Keratinocyte (primary cell): ENCODE data around the gene BID. TPM values are rescaled to one million over a fixed set of nuclear protein-coding genes. Genes with fewer than 3 reads are reported as not detected.

Experiments
- DNase-seq: peaks from one replicate; pipeline ENCODE4 v3.0.0-alpha.2; 2011; ENCODE audit warnings: low read depth, missing footprints, low spot score
- FAIRE-seq: peaks from 2 replicates; lab custom pipeline; 2011; peaks lifted over from hg19 to GRCh38; lab: Jason Lieb, UNC
- H2AFZ ChIP-seq: 2 replicates; pipeline ENCODE4 v1.6.0; 2012; ENCODE audit warnings: low read length, control low read depth, inconsistent platforms; ENCODE audit not compliant: control insufficient read depth
- H3K27ac ChIP-seq: 2 replicates; pipeline ENCODE4 v1.5.1; 2011; ENCODE audit warnings: low read length; ENCODE audit not compliant: control insufficient read depth, insufficient read depth
- H3K27me3 ChIP-seq: 3 replicates; pipeline ENCODE4 v1.6.0; 2011; ENCODE audit warnings: low read length; ENCODE audit not compliant: control insufficient read depth, insufficient read depth; ENCODE audit errors: extremely low read depth
- H3K36me3 ChIP-seq, 2 experiments: 2 replicates in 1 of 2; 3 replicates in 1 of 2; pipeline ENCODE4 v1.5.1; 2011; ENCODE audit warnings: low read length in 2 of 2, mild to moderate bottlenecking in 1 of 2; ENCODE audit not compliant: control insufficient read depth in 2 of 2, insufficient read depth in 2 of 2; ENCODE audit errors: extremely low read depth in 1 of 2
- H3K4me1 ChIP-seq: 3 replicates; pipeline ENCODE4 v1.5.1; 2011; ENCODE audit warnings: low read length; ENCODE audit not compliant: control insufficient read depth, insufficient read depth; ENCODE audit errors: extremely low read depth
- H3K4me2 ChIP-seq: 3 replicates; pipeline ENCODE4 v1.6.0; 2011; ENCODE audit warnings: low read depth, low read length; ENCODE audit not compliant: control insufficient read depth, insufficient read depth; ENCODE audit errors: extremely low read depth
- H3K4me3 ChIP-seq, 3 experiments: fragments of 200-600 bp in 1 of 3; sonication (generic) in 1 of 3; 2 replicates in 2 of 3; 3 replicates in 1 of 3; pipeline ENCODE4 v1.5.1; 2011 to 2016; ENCODE audit warnings: low read length in 3 of 3, mild to moderate bottlenecking in 3 of 3, control low read depth in 2 of 3, inconsistent platforms in 1 of 3, low read depth in 1 of 3, mixed read lengths in 1 of 3, mixed run types in 1 of 3, moderate library complexity in 1 of 3; ENCODE audit not compliant: control insufficient read depth in 2 of 3, insufficient read depth in 2 of 3; ENCODE audit errors: extremely low read depth in 1 of 3
- H3K79me2 ChIP-seq: 2 replicates; pipeline ENCODE4 v1.6.0; 2012; ENCODE audit warnings: low read length; ENCODE audit not compliant: control insufficient read depth, insufficient read depth
- H3K9ac ChIP-seq: 3 replicates; pipeline ENCODE4 v1.6.0; 2011; ENCODE audit warnings: low read length; ENCODE audit not compliant: control insufficient read depth, insufficient read depth; ENCODE audit errors: extremely low read depth
- H3K9me1 ChIP-seq: 3 replicates; pipeline ENCODE4 v1.6.0; 2011; ENCODE audit warnings: low read length; ENCODE audit not compliant: control insufficient read depth, insufficient read depth; ENCODE audit errors: extremely low read depth
- H3K9me3 ChIP-seq: 2 replicates; pipeline ENCODE4 v1.5.1; 2012; ENCODE audit warnings: low read depth, low read length; ENCODE audit not compliant: control insufficient read depth
- H4K20me1 ChIP-seq: 3 replicates; pipeline ENCODE4 v1.6.0; 2011; ENCODE audit warnings: low read length; ENCODE audit not compliant: control insufficient read depth, insufficient read depth; ENCODE audit errors: extremely low read depth
- EZH2 ChIP-seq: IDR thresholded peaks from one replicate; pipeline ENCODE4 v1.6.1; 2012; ENCODE audit warnings: inconsistent platforms, mild to moderate bottlenecking, low read length, moderate library complexity
- dilution Hi-C: fragments of 300-500 bp; cut with MboI; formaldehyde crosslinking; loops from one replicate; pipeline ENCODE4 v1.7.0; 2020; ENCODE audit warnings: low sequenced_read_pairs; ENCODE audit not compliant: extremely low pct_ligation_motif_present
- polyA plus RNA-seq, 5 experiments: library from polyadenylated mRNA; depleted of rRNA in 3 of 5; stranded (reverse) in 3 of 5; stranded (forward) in 1 of 5; unstranded in 1 of 5; fragments of >200 nt; gene quantifications; 1 replicate in 1 of 5; 2 replicates in 3 of 5; 3 replicates in 1 of 5; pipeline versions ENCODE4 v1.2.1 to v1.2.3, GENCODE V29; 2011 to 2012; ENCODE audit warnings: missing spikeins in 2 of 5, low read depth in 1 of 5, low replicate concordance in 1 of 5
- TF ChIP-seq, protein P1 (sequence below), 3 experiments: IDR thresholded peaks in 1 of 3; conservative IDR thresholded peaks in 1 of 3; optimal IDR thresholded peaks in 1 of 3; 2 replicates in 2 of 3; 3 replicates in 1 of 3; pipeline versions ENCODE3 to v1.5.1; 2011; ENCODE audit warnings: low read length in 3 of 3, mild to moderate bottlenecking in 3 of 3, moderate library complexity in 2 of 3, control low read depth in 1 of 3, inconsistent platforms in 1 of 3; ENCODE audit not compliant: insufficient read depth in 2 of 3; ENCODE audit errors: extremely low read depth in 1 of 3

BID gene
- polyA plus RNA-seq, 1 donor (not counting 4 experiments of a cell fraction or from before 2014, with no cell fraction given), result 46.0 TPM

DNA sequence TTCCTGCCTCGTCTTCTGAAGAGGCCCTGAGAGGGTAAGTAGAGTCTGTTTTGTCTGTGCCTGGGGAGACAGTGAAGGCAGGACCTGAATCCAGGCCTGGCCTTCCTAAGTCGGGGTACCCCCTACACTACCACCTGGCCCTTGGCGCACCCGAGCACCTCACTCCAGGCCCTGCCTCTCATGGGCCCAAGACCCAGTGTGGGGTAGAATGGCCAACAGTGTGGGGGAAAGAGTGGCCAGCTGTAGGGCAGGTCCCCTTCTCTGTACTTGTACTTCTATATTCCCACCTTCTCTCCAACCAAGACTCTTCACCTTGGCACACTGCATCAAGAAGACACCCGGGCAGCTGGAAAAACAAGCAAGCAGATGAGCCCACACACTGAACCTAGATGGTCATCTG, 22.4 kb upstream of the BID start:
- Histone ChIP-seq H3K36me3 (peaks cover 8 to 9% of the 10 kb centered on the region in 2 experiments), H3K27me3 (no peaks in the 10 kb centered on the region), H3K9ac (no peak overlapping the region), H3K9me1 (no peaks in the 10 kb centered on the region), H3K27ac (no peak overlapping the region), H3K79me2 (no peaks in the 10 kb centered on the region), H3K9me3 (no peaks in the 10 kb centered on the region), H4K20me1 (no peaks in the 10 kb centered on the region), H3K4me2 (no peak overlapping the region), H3K4me1 (no peaks in the 10 kb centered on the region), H2AFZ (no peak overlapping the region), H3K4me3 (no peak overlapping the region)
- TF ChIP-seq, protein P1, sequence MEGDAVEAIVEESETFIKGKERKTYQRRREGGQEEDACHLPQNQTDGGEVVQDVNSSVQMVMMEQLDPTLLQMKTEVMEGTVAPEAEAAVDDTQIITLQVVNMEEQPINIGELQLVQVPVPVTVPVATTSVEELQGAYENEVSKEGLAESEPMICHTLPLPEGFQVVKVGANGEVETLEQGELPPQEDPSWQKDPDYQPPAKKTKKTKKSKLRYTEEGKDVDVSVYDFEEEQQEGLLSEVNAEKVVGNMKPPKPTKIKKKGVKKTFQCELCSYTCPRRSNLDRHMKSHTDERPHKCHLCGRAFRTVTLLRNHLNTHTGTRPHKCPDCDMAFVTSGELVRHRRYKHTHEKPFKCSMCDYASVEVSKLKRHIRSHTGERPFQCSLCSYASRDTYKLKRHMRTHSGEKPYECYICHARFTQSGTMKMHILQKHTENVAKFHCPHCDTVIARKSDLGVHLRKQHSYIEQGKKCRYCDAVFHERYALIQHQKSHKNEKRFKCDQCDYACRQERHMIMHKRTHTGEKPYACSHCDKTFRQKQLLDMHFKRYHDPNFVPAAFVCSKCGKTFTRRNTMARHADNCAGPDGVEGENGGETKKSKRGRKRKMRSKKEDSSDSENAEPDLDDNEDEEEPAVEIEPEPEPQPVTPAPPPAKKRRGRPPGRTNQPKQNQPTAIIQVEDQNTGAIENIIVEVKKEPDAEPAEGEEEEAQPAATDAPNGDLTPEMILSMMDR (optimal IDR thresholded peaks at IDR 0.05 in 1 of 3, IDR thresholded peaks at IDR 0.05 in 1 of 3, conservative IDR thresholded peaks at IDR 0.05 in 1 of 3; ENCODE audit: extremely low read depth in 1 of 3, insufficient read depth in 2 of 3, low read length in 3 of 3), result no peak
- no peak for TF ChIP-seq EZH2
- dilution Hi-C loops, result no loop called here
- no peak for FAIRE-seq
- DNase-seq, result no peak

GRCh38 chr22:17795661-17796548, 21.6 kb upstream of the BID start:
- H3K9me1 ChIP-seq, result no peaks in the 10 kb centered on the region
- H2AFZ ChIP-seq, result no peak overlapping the region
- H3K4me2 ChIP-seq, result no peak overlapping the region
- H3K27me3 ChIP-seq, result no peaks in the 10 kb centered on the region
- FAIRE-seq (no peak), DNase-seq (no peak)
- H3K79me2 ChIP-seq, result no peaks in the 10 kb centered on the region
- peaks cover 8 to 11% of the 10 kb centered on the region in 2 experiments for H3K36me3 ChIP-seq
- no peak for TF ChIP-seq EZH2
- TF ChIP-seq, protein P1 (optimal IDR thresholded peaks at IDR 0.05 in 1 of 3, IDR thresholded peaks at IDR 0.05 in 1 of 3, conservative IDR thresholded peaks at IDR 0.05 in 1 of 3; ENCODE audit: extremely low read depth in 1 of 3, insufficient read depth in 2 of 3, low read length in 3 of 3), result no peak
- no peaks in the 10 kb centered on the region for H3K4me1 ChIP-seq
- H4K20me1 ChIP-seq, result no peaks in the 10 kb centered on the region
- no peak overlapping the region for H3K4me3 ChIP-seq
- no peak overlapping the region for H3K27ac ChIP-seq
- dilution Hi-C loops, result no loop called here
- no peak overlapping the region for H3K9ac ChIP-seq
- H3K9me3 ChIP-seq, result no peaks in the 10 kb centered on the region
